H9 (cell line): Measurements from ENCODE around the gene SH3TC2. TPM values are rescaled to one million over a fixed set of nuclear protein-coding genes. Genes with fewer than 3 reads are reported as not detected.

Experiments used
- DNase-seq: peaks from one replicate; pipeline ENCODE4 v3.0.0-alpha.2; 2017
- H2AFZ ChIP-seq: one replicate; pipeline ENCODE4 v1.6.1; 2013; ENCODE audit warnings: mild to moderate bottlenecking, low read length, control low read depth, moderate library complexity
- H2AK5ac ChIP-seq: 2 replicates; pipeline ENCODE4 v1.6.1; 2013; ENCODE audit warnings: low read length, control low read depth, mixed read lengths; ENCODE audit not compliant: insufficient read length
- H2BK120ac ChIP-seq: one replicate; pipeline ENCODE4 v1.6.1; 2013; ENCODE audit warnings: low read depth, mild to moderate bottlenecking, low read length, control low read depth, inconsistent platforms; ENCODE audit not compliant: poor library complexity, severe bottlenecking
- H2BK12ac ChIP-seq: 2 replicates; pipeline ENCODE4 v1.6.1; 2013; ENCODE audit warnings: low read length, control low read depth, mixed read lengths, low read depth; ENCODE audit not compliant: insufficient read length
- H2BK15ac ChIP-seq: 2 replicates; pipeline ENCODE4 v1.6.1; 2013; ENCODE audit warnings: low read depth, low read length, control low read depth
- H2BK20ac ChIP-seq: one replicate; pipeline ENCODE4 v1.6.1; 2013; ENCODE audit warnings: low read depth, mild to moderate bottlenecking, low read length, control low read depth, inconsistent platforms; ENCODE audit not compliant: poor library complexity, severe bottlenecking
- H2BK5ac ChIP-seq: 2 replicates; pipeline ENCODE4 v1.6.1; 2013; ENCODE audit warnings: low read length, control low read depth, mixed read lengths; ENCODE audit not compliant: insufficient read length
- H3K14ac ChIP-seq: 2 replicates; pipeline ENCODE4 v1.6.1; 2013; ENCODE audit warnings: low read length, control low read depth; ENCODE audit not compliant: insufficient read depth
- H3K18ac ChIP-seq: 2 replicates; pipeline ENCODE4 v1.6.1; 2013; ENCODE audit warnings: low read depth, mild to moderate bottlenecking, mixed read lengths, low read length, control low read depth; ENCODE audit not compliant: insufficient read length
- H3K23ac ChIP-seq: 2 replicates; pipeline ENCODE4 v1.6.1; 2013; ENCODE audit warnings: low read length, control low read depth, mixed read lengths, low read depth; ENCODE audit not compliant: insufficient read length
- H3K23me2 ChIP-seq: 2 replicates; pipeline ENCODE4 v1.6.1; 2013; ENCODE audit warnings: low read depth, mild to moderate bottlenecking, mixed read lengths, low read length, control low read depth; ENCODE audit not compliant: insufficient read length, poor library complexity, severe bottlenecking
- H3K27ac ChIP-seq: 2 replicates; pipeline ENCODE4 v1.5.1; 2013; ENCODE audit warnings: low read length, control low read depth, mixed read lengths, low read depth; ENCODE audit not compliant: insufficient read length
- H3K27me3 ChIP-seq: 2 replicates; pipeline ENCODE4 v1.6.1; 2013; ENCODE audit warnings: low read length, control low read depth, inconsistent platforms; ENCODE audit not compliant: insufficient read depth
- H3K4ac ChIP-seq: 2 replicates; pipeline ENCODE4 v1.6.1; 2013; ENCODE audit warnings: low read depth, mild to moderate bottlenecking, control low read depth, inconsistent platforms, low read length, moderate library complexity
- H3K4me1 ChIP-seq: 2 replicates; pipeline ENCODE4 v1.6.1; 2013; ENCODE audit warnings: low read length, control low read depth, inconsistent platforms; ENCODE audit not compliant: insufficient read depth
- H3K4me2 ChIP-seq: 2 replicates; pipeline ENCODE4 v1.6.1; 2013; ENCODE audit warnings: low read length, control low read depth, mixed read lengths; ENCODE audit not compliant: insufficient read length, insufficient read depth
- H3K56ac ChIP-seq: 2 replicates; pipeline ENCODE4 v1.6.1; 2013; ENCODE audit warnings: low read depth, mild to moderate bottlenecking, mixed read lengths, low read length, control low read depth; ENCODE audit not compliant: insufficient read length
- H3K79me1 ChIP-seq: 2 replicates; pipeline ENCODE4 v1.6.1; 2013; ENCODE audit warnings: low read depth, mild to moderate bottlenecking, moderate library complexity, low read length, control low read depth, inconsistent platforms; ENCODE audit not compliant: insufficient read depth, poor library complexity, severe bottlenecking
- H3K79me2 ChIP-seq: 2 replicates; pipeline ENCODE4 v1.6.1; 2013; ENCODE audit warnings: low read length, control low read depth, inconsistent platforms; ENCODE audit not compliant: insufficient read depth
- H3K9ac ChIP-seq: 2 replicates; pipeline ENCODE4 v1.6.1; 2013; ENCODE audit warnings: low read length, control low read depth, mixed read lengths; ENCODE audit not compliant: insufficient read length; ENCODE audit errors: extremely low read depth
- H3K9me3 ChIP-seq: one replicate; pipeline ENCODE4 v1.6.1; 2013; ENCODE audit warnings: low read depth, low read length, inconsistent platforms; ENCODE audit not compliant: control insufficient read depth
- H3T11ph ChIP-seq: one replicate; pipeline ENCODE4 v1.6.1; 2013; ENCODE audit warnings: mild to moderate bottlenecking, low read length, control low read depth, inconsistent platforms
- H4K20me1 ChIP-seq: one replicate; pipeline ENCODE4 v1.6.1; 2013; ENCODE audit not compliant: control insufficient read depth, insufficient read length, insufficient read depth
- H4K5ac ChIP-seq: 2 replicates; pipeline ENCODE4 v1.6.1; 2013; ENCODE audit warnings: low read depth, mild to moderate bottlenecking, mixed read lengths, low read length, control low read depth; ENCODE audit not compliant: insufficient read length
- H4K8ac ChIP-seq: replicated peaks from 2 replicates; pipeline ENCODE4 v1.6.1; 2013; ENCODE audit warnings: low read length, control low read depth, mixed read lengths, low read depth; ENCODE audit not compliant: insufficient read length
- H4K91ac ChIP-seq: 2 replicates; pipeline ENCODE4 v1.6.1; 2013; ENCODE audit warnings: low read depth, mild to moderate bottlenecking, moderate library complexity, mixed read lengths, low read length, control low read depth; ENCODE audit not compliant: insufficient read length
- H3K27ac Mint-ChIP-seq, 3 experiments: 2 replicates in 2 of 3; 3 replicates in 1 of 3; pipeline ENCODE4 v1.8.0; 2020 to 2021; ENCODE audit warnings: mixed read lengths in 3 of 3, mild to moderate bottlenecking in 1 of 3, moderate library complexity in 1 of 3
- H3K27me3 Mint-ChIP-seq: 2 replicates; pipeline ENCODE4 v1.8.0; 2021; ENCODE audit warnings: low read depth, mild to moderate bottlenecking, moderate library complexity, mixed read lengths
- H3K36me3 Mint-ChIP-seq, 3 experiments: 2 replicates in 2 of 3; 3 replicates in 1 of 3; pipeline ENCODE4 v1.8.0; 2020 to 2021; ENCODE audit warnings: low read depth in 3 of 3, mixed read lengths in 3 of 3; ENCODE audit not compliant: insufficient read depth in 1 of 3
- H3K4me1 Mint-ChIP-seq, 2 experiments: 2 replicates each; pipeline ENCODE4 v1.8.0; 2020; ENCODE audit warnings: mixed read lengths in 2 of 2
- H3K4me3 Mint-ChIP-seq, 2 experiments: 2 replicates in 1 of 2; 3 replicates in 1 of 2; pipeline ENCODE4 v1.8.0; 2020 to 2021; ENCODE audit warnings: mild to moderate bottlenecking in 2 of 2, mixed read lengths in 2 of 2, moderate library complexity in 1 of 2
- H3K9me3 Mint-ChIP-seq, 2 experiments: 2 replicates in 1 of 2; 3 replicates in 1 of 2; pipeline ENCODE4 v1.8.0; 2020; ENCODE audit warnings: mild to moderate bottlenecking in 2 of 2, mixed read lengths in 2 of 2, moderate library complexity in 1 of 2
- WGBS: extraction: QIAGEN DNeasy Blood & Tissue Kit; methylation state at CpG from one replicate; pipeline ENCODE4 v1.1.7; 2013; ENCODE audit warnings: missing lambda C conversion rate, low lambda C conversion rate, mixed read lengths; ENCODE audit not compliant: insufficient read length; ENCODE audit errors: extremely low coverage; 5-methylcytosine and 5-hydroxymethylcytosine counted together
- total RNA-seq: library from RNA; stranded (reverse); gene quantifications from 2 replicates; pipeline ENCODE4 v1.2.1, GENCODE V29; 2021
- TF ChIP-seq, protein P1 (sequence below): fragments of 200-600 bp; sonication (generic); conservative IDR thresholded peaks from 3 replicates; pipeline ENCODE4 v1.8.0; 2021; ENCODE audit warnings: antibody characterized with exemption, mild to moderate bottlenecking

SH3TC2 gene
- total RNA-seq, 1 experiment from 2014 or later = not detected

DNA sequence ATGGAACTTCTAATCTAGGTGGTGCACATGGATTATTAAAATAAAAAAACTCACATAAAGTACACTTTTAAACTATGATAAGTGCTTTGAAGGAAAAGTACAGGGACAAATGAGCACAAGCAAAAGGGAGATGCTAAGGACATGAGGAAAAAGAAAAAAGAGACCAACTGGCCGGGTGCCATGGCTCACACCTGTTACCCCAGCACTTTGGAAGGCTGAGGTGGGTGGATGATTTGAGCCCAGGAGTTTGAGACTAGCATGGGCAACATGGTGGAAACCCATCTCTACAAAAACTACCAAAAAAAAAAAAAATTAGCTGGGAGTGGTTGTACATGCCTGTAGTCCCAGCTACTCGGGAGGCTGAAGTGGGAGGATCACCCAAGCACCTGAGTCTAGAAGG, 67.1 kb downstream of the SH3TC2 start:
- H3K36me3 Mint-ChIP-seq = no peaks in the 10 kb centered on the region
- DNase-seq = no peak
- Histone ChIP-seq H3K79me2 (no peaks in the 10 kb centered on the region), H2AK5ac (no peak overlapping the region), H2BK5ac (no peak overlapping the region), H4K91ac (no peak overlapping the region), H3K23ac (no peak overlapping the region), H3K18ac (no peak overlapping the region), H3K79me1 (no peaks in the 10 kb centered on the region), H3K9me3 (no peaks in the 10 kb centered on the region), H3K27ac (no peak overlapping the region), H3K9ac (no peak overlapping the region), H3T11ph (no peak overlapping the region), H3K23me2 (no peaks in the 10 kb centered on the region), H2BK20ac (no peak overlapping the region), H4K5ac (no peak overlapping the region), H4K8ac (no peak overlapping the region), H3K14ac (no peak overlapping the region), H3K4me1 (no peaks in the 10 kb centered on the region), H2BK12ac (no peak overlapping the region), H4K20me1 (no peaks in the 10 kb centered on the region), H2BK120ac (no peak overlapping the region), H2BK15ac (no peak overlapping the region), H2AFZ (no peak overlapping the region), H3K27me3 (no peaks in the 10 kb centered on the region), H3K4me2 (no peak overlapping the region), H3K4ac (no peak overlapping the region), H3K56ac (no peak overlapping the region)
- H3K4me3 Mint-ChIP-seq = no peak overlapping the region
- no peaks in the 10 kb centered on the region for H3K27me3 Mint-ChIP-seq
- H3K4me1 Mint-ChIP-seq = peaks cover 5 to 8% of the 10 kb centered on the region in 2 experiments
- H3K27ac Mint-ChIP-seq = peak overlapping the region in 1 of 3 experiments; percentile 13; a peak in 1 of 7 replicates
- TF ChIP-seq, protein P1, sequence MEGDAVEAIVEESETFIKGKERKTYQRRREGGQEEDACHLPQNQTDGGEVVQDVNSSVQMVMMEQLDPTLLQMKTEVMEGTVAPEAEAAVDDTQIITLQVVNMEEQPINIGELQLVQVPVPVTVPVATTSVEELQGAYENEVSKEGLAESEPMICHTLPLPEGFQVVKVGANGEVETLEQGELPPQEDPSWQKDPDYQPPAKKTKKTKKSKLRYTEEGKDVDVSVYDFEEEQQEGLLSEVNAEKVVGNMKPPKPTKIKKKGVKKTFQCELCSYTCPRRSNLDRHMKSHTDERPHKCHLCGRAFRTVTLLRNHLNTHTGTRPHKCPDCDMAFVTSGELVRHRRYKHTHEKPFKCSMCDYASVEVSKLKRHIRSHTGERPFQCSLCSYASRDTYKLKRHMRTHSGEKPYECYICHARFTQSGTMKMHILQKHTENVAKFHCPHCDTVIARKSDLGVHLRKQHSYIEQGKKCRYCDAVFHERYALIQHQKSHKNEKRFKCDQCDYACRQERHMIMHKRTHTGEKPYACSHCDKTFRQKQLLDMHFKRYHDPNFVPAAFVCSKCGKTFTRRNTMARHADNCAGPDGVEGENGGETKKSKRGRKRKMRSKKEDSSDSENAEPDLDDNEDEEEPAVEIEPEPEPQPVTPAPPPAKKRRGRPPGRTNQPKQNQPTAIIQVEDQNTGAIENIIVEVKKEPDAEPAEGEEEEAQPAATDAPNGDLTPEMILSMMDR = no peak
- H3K9me3 Mint-ChIP-seq = no peaks in the 10 kb centered on the region
- WGBS = no CpG with 5 or more reads among the region's 2 CpGs
